CD4-positive, alpha-beta T cell (primary cell): ENCODE results near the gene PPP1R37. TPM values are rescaled to one million over a fixed set of nuclear protein-coding genes. Genes with fewer than 3 reads are reported as not detected.

ENCODE experiments used
- ATAC-seq: fragments of 200-7000 bp; cut with Tn5 transposase; one replicate; pipeline ENCODE4 v1.10.0; 2022; ENCODE audit warnings: mild to moderate bottlenecking; ENCODE audit not compliant: poor library complexity
- CTCF ChIA-PET: fragments of 350-600 bp; sonication (Branson Sonifier 250); formaldehyde crosslinking; loops from one replicate; lab custom pipeline; 2021; ENCODE audit warnings: antibody characterized with exemption, inconsistent platforms; lab: Charles Lee
- POLR2A ChIA-PET: fragments of 350-600 bp; sonication (Branson Sonifier 250); formaldehyde crosslinking; loops from one replicate; lab custom pipeline; 2021; ENCODE audit warnings: antibody characterized with exemption, inconsistent platforms; lab: Charles Lee
- DNase-seq, 14 experiments: peaks; one replicate each; pipeline ENCODE4 v3.0.0-alpha.2; 2013 to 2020; ENCODE audit warnings: mixed read lengths in 2 of 14
- H3K27ac ChIP-seq, 2 donors: one replicate each; pipeline versions ENCODE4 v1.5.1 to v1.7.0; 2013; ENCODE audit warnings: low read length in 2 of 2, low read depth in 1 of 2, mild to moderate bottlenecking in 1 of 2
- H3K27me3 ChIP-seq, 2 experiments: 1 replicate in 1 of 2; 2 replicates in 1 of 2; pipeline versions ENCODE4 v1.6.1 to v1.7.0; 2013; ENCODE audit warnings: low read length in 2 of 2, control low read depth in 1 of 2, mild to moderate bottlenecking in 1 of 2, moderate library complexity in 1 of 2; ENCODE audit not compliant: insufficient read depth in 2 of 2, control insufficient read depth in 1 of 2
- H3K36me3 ChIP-seq: one replicate; pipeline ENCODE4 v1.6.1; 2013; ENCODE audit warnings: low read length, control low read depth; ENCODE audit not compliant: insufficient read depth
- H3K4me1 ChIP-seq: one replicate; pipeline ENCODE4 v1.6.1; 2013; ENCODE audit warnings: low read length, control low read depth; ENCODE audit not compliant: insufficient read depth
- H3K4me3 ChIP-seq: one replicate; pipeline ENCODE4 v1.5.1; 2013; ENCODE audit warnings: mild to moderate bottlenecking, low read length, moderate library complexity
- H3K9me3 ChIP-seq, 2 experiments: 1 replicate in 1 of 2; 2 replicates in 1 of 2; pipeline versions ENCODE4 v1.6.1 to v1.7.0; 2013; ENCODE audit warnings: low read length in 2 of 2, mild to moderate bottlenecking in 2 of 2, control low read depth in 1 of 2, moderate library complexity in 1 of 2; ENCODE audit not compliant: control insufficient read depth in 1 of 2, insufficient read depth in 1 of 2
- H3K27ac Mint-ChIP-seq: one replicate; pipeline ENCODE4 v1.8.0; 2020; ENCODE audit warnings: mixed read lengths
- H3K27me3 Mint-ChIP-seq: one replicate; pipeline ENCODE4 v1.8.0; 2021; ENCODE audit warnings: mixed read lengths
- H3K36me3 Mint-ChIP-seq: one replicate; pipeline ENCODE4 v1.8.0; 2021; ENCODE audit warnings: low read depth, mixed read lengths
- H3K4me1 Mint-ChIP-seq: one replicate; pipeline ENCODE4 v1.8.0; 2021; ENCODE audit warnings: low read depth, mixed read lengths
- H3K4me3 Mint-ChIP-seq: one replicate; pipeline ENCODE4 v1.8.0; 2020; ENCODE audit warnings: mild to moderate bottlenecking, mixed read lengths
- H3K9me3 Mint-ChIP-seq: one replicate; pipeline ENCODE4 v1.8.0; 2020; ENCODE audit warnings: mixed read lengths
- CTCF ChIP-seq: fragments of 200-600 bp; IDR thresholded peaks from one replicate; pipeline ENCODE4 v1.8.0; 2022; ENCODE audit warnings: antibody characterized with exemption, mild to moderate bottlenecking
- intact Hi-C, 2 experiments: fragments of 100-400 bp; cut with DNase I in 1 of 2; cut with micrococcal nuclease in 1 of 2; formaldehyde crosslinking; loops; one replicate each; pipeline versions ENCODE4 v1.15.1 to v1.9.0; 2023 to 2025; cut with DNase I, micrococcal nuclease
- total RNA-seq, 174 experiments: library from RNA in 2 of 174; stranded (reverse) in 2 of 174; gene quantifications; one replicate each; pipeline ENCODE4 v1.2.3 and lab custom pipeline; 2021 to 2026

The PPP1R37 gene
- total RNA-seq, 2 experiments from 2014 or later, result 17.2 to 19.6 TPM

DNA sequence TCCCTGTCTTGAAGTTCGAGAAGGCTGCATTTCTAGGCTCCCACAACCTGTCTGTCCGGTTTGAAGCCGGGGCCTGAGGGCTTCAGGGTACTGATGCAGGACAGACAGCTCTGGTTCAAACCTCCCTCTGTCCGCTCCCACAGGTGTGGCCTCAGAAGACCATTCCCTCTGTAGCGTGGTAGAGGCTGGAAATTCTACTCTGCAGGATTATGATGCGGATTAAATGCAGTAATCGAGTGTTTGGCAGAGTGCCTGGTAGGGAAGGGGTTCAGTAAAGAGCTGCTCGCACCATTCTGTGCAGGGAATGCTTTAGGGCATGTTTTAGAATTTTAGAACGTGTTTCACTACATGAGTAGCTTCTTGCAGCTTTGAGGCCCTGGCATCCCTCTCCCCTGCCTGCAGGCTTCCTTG lies 30.5 kb downstream of the PPP1R37 start:
- no peaks in the 10 kb centered on the region for H3K36me3 Mint-ChIP-seq
- Histone ChIP-seq H3K4me1 (peaks cover 39% of the 10 kb centered on the region), H3K27ac (no peak overlapping the region), H3K27me3 (no peaks in the 10 kb centered on the region), H3K36me3 (no peaks in the 10 kb centered on the region), H3K9me3 (no peaks in the 10 kb centered on the region), H3K4me3 (no peak overlapping the region)
- CTCF ChIA-PET, result no interaction called here
- no peaks in the 10 kb centered on the region for H3K9me3 Mint-ChIP-seq
- H3K27ac Mint-ChIP-seq, result no peak overlapping the region
- peaks cover 47% of the 10 kb centered on the region for H3K4me1 Mint-ChIP-seq
- POLR2A ChIA-PET, result no interaction called here
- no peak overlapping the region for H3K4me3 Mint-ChIP-seq
- H3K27me3 Mint-ChIP-seq, result no peaks in the 10 kb centered on the region
- DNase-seq, result no peak
- no peak for ATAC-seq
- intact Hi-C loops, result no loop called here
- no peak for TF ChIP-seq CTCF

DNA sequence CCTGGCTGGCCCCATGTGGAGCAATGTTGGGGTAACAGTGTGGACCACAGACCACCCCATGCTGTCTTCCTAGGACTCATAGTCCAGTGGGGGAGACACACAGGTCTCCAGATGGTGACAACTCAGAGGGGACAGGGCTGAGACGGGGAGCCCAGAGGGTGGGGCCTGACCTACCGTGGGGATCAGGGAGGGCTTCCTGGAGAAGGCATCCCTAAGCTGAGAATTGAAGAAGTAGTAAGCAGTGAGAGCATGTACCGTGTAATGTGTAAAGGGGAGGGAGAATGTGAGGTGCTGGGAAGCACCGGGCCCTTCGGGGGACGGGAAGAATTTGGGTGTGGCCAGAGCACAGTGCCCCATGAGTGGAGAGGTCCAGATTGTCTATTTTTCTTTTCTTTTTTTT lies 31.0 kb downstream of the PPP1R37 start:
- Mint-ChIP-seq H3K9me3 (no peaks in the 10 kb centered on the region), H3K4me1 (peaks cover 41% of the 10 kb centered on the region), H3K27ac (no peak overlapping the region), H3K36me3 (no peaks in the 10 kb centered on the region), H3K27me3 (no peaks in the 10 kb centered on the region), H3K4me3 (no peak overlapping the region)
- Histone ChIP-seq H3K4me3 (no peak overlapping the region), H3K27me3 (no peaks in the 10 kb centered on the region), H3K36me3 (no peaks in the 10 kb centered on the region), H3K27ac (no peak overlapping the region), H3K9me3 (no peaks in the 10 kb centered on the region), H3K4me1 (peaks cover 33% of the 10 kb centered on the region)
- TF ChIP-seq CTCF, result no peak
- no peak for DNase-seq
- no peak for ATAC-seq
- POLR2A ChIA-PET, result no interaction called here
- CTCF ChIA-PET, result no interaction called here
- intact Hi-C loops, result no loop called here

GRCh38 chr19:45125360-45125759 lies 32.4 kb downstream of the PPP1R37 start:
- CTCF ChIA-PET, result interaction anchor here (0.7 kb wide), 1 partner anchor 46 kb away, joined by 3 read pairs; the partner anchor contains the start of gene GEMIN7
- H3K9me3 ChIP-seq, result no peaks in the 10 kb centered on the region
- no peak overlapping the region for H3K27ac Mint-ChIP-seq
- peaks cover 27% of the 10 kb centered on the region for H3K4me1 ChIP-seq
- no peak for TF ChIP-seq CTCF
- intact Hi-C loops, result loop anchor here in 1 of 2 experiments (5.0 kb wide), 2 partner anchors 33 to 62 kb away; partner anchors contain the start of gene PPP1R37
- DNase-seq, result no peak
- peaks cover 35% of the 10 kb centered on the region for H3K4me1 Mint-ChIP-seq
- H3K27me3 Mint-ChIP-seq, result no peaks in the 10 kb centered on the region
- H3K36me3 Mint-ChIP-seq, result no peaks in the 10 kb centered on the region
- H3K27ac ChIP-seq, result no peak overlapping the region
- H3K4me3 Mint-ChIP-seq, result no peak overlapping the region
- no peak for ATAC-seq
- no peaks in the 10 kb centered on the region for H3K9me3 Mint-ChIP-seq
- POLR2A ChIA-PET, result interaction anchor here (0.8 kb wide), 1 partner anchor 32 kb away, joined by 3 read pairs; the partner anchor contains the start of gene PPP1R37
- no peak overlapping the region for H3K4me3 ChIP-seq
- H3K27me3 ChIP-seq, result no peaks in the 10 kb centered on the region
- no peaks in the 10 kb centered on the region for H3K36me3 ChIP-seq
